HepG2 (cell line): ENCODE results near the gene DNM1. TPM values are rescaled to one million over a fixed set of nuclear protein-coding genes. Genes with fewer than 3 reads are reported as not detected.

Experiments
- ATAC-seq: fragments of 200-7000 bp; cut with Tn5 transposase; 3 replicates; pipeline ENCODE4 v1.9.1; 2020; ENCODE audit warnings: mild to moderate bottlenecking, moderate library complexity
- BruUV-seq: library from RNA; stranded (reverse); fragments of 400-500 nt; replicated peaks from 2 replicates; lab custom pipeline; 2021; lab: Mats Ljungman, UMichigan
- CTCF ChIA-PET: fragments of 300-600 bp; formaldehyde crosslinking; extraction: SDS; loops from one replicate; lab custom pipeline; 2021; ENCODE audit warnings: low total read pairs, inconsistent platforms, low intra/inter-chr PET ratio; lab: Yijun Ruan, JAX
- POLR2A ChIA-PET: fragments of 350-600 bp; sonication (Branson Sonifier 250); formaldehyde crosslinking; loops from one replicate; lab custom pipeline; 2020; ENCODE audit warnings: antibody characterized with exemption, inconsistent platforms; lab: Yijun Ruan, JAX
- DNase-seq: peaks from one replicate; pipeline ENCODE4 v3.0.0-alpha.2; 2015; ENCODE audit warnings: low spot score
- FAIRE-seq: peaks from 3 replicates; lab custom pipeline; 2011; peaks lifted over from hg19 to GRCh38; lab: Jason Lieb, UNC
- H2AFZ ChIP-seq: one replicate; pipeline ENCODE4 v1.6.1; 2011; ENCODE audit warnings: low read length, inconsistent platforms
- H3K27ac ChIP-seq: fragments of 300-600 bp; 3 replicates; pipeline ENCODE4 v1.8.0; 2011; ENCODE audit warnings: mixed run types, mild to moderate bottlenecking, mixed read lengths, low read length, inconsistent platforms; ENCODE audit not compliant: insufficient read depth; ENCODE audit errors: extremely low read length
- H3K27me3 ChIP-seq, 2 experiments: fragments of 200-600 bp in 1 of 2; 2 replicates in 1 of 2; 3 replicates in 1 of 2; pipeline versions ENCODE4 v1.6.0 to v1.8.0; 2011; ENCODE audit warnings: low read length in 2 of 2, mild to moderate bottlenecking in 2 of 2, moderate library complexity in 2 of 2, inconsistent platforms in 1 of 2; ENCODE audit not compliant: insufficient read depth in 2 of 2, control insufficient read depth in 1 of 2
- H3K36me3 ChIP-seq, 2 experiments: fragments of 200-600 bp in 1 of 2; replicated peaks in 1 of 2; 2 replicates in 1 of 2; 3 replicates in 1 of 2; pipeline versions ENCODE4 v1.5.1 to v1.8.0; 2011; ENCODE audit warnings: low read length in 2 of 2, inconsistent platforms in 1 of 2; ENCODE audit not compliant: insufficient read depth in 2 of 2, control insufficient read depth in 1 of 2
- H3K4me1 ChIP-seq: 2 replicates; pipeline ENCODE4 v1.5.1; 2012; ENCODE audit warnings: low read length, inconsistent platforms; ENCODE audit not compliant: insufficient read depth
- H3K4me2 ChIP-seq: 2 replicates; pipeline ENCODE4 v1.6.0; 2011; ENCODE audit warnings: low read depth, low read length, inconsistent platforms
- H3K4me3 ChIP-seq, 3 experiments: fragments of 200-600 bp in 1 of 3; sonication (generic), shearing (Covaris generic) in 1 of 3; replicated peaks in 1 of 3; 2 replicates each; pipeline ENCODE4 v1.5.1; 2011 to 2016; ENCODE audit warnings: low read length in 3 of 3, inconsistent platforms in 2 of 3, low read depth in 2 of 3, mild to moderate bottlenecking in 2 of 3, control low read depth in 1 of 3, mixed read lengths in 1 of 3; ENCODE audit not compliant: insufficient read depth in 1 of 3
- H3K79me2 ChIP-seq: one replicate; pipeline ENCODE4 v1.6.1; 2011; ENCODE audit warnings: low read length, inconsistent platforms; ENCODE audit not compliant: insufficient read depth
- H3K9ac ChIP-seq: 2 replicates; pipeline ENCODE4 v1.6.0; 2011; ENCODE audit warnings: mild to moderate bottlenecking, low read depth, low read length, inconsistent platforms; ENCODE audit not compliant: insufficient read depth
- H3K9me3 ChIP-seq: 2 replicates; pipeline ENCODE4 v1.5.1; 2012; ENCODE audit warnings: mild to moderate bottlenecking, low read length
- H4K20me1 ChIP-seq: 2 replicates; pipeline ENCODE4 v1.6.0; 2011; ENCODE audit warnings: inconsistent platforms, mild to moderate bottlenecking, low read length, moderate library complexity; ENCODE audit not compliant: insufficient read depth
- FOXA1 ChIP-seq, 2 experiments: fragments of 450-650 bp in 1 of 2; sonication (generic) in 1 of 2; formaldehyde crosslinking in 1 of 2; IDR thresholded peaks; 2 replicates each; pipeline versions ENCODE4 v1.4.0 to v1.6.1; 2016 to 2020; ENCODE audit warnings: missing genetic modification reagents in 1 of 2
- MEIS1 ChIP-seq: sonication (generic); formaldehyde crosslinking; IDR thresholded peaks from 2 replicates; pipeline ENCODE4 v1.9.0; 2021; ENCODE audit warnings: mild to moderate bottlenecking, missing genetic modification reagents, moderate library complexity, borderline replicate concordance
- ZNF562 ChIP-seq: sonication (generic); formaldehyde crosslinking; IDR thresholded peaks from 2 replicates; pipeline ENCODE4 v1.8.0; 2022; ENCODE audit warnings: missing genetic modification reagents, borderline replicate concordance
- WGBS: methylation state at CpG from one replicate; pipeline ENCODE4 v1.1.6; 2017; ENCODE audit warnings: low lambda C conversion rate; 5-methylcytosine and 5-hydroxymethylcytosine counted together
- in situ Hi-C: cut with HindIII; loops from 2 replicates; pipeline ENCODE4 v1.10.0; 2017; ENCODE audit warnings: low pct_unique_long_range_greater_than_20kb; ENCODE audit not compliant: extremely low pct_ligation_motif_present
- intact Hi-C: fragments of 100-400 bp; cut with micrococcal nuclease; formaldehyde crosslinking; loops from one replicate; pipeline ENCODE4 v1.10.0; 2022; ENCODE audit not compliant: unreplicated experiment
- polyA plus RNA-seq, 8 experiments: library from polyadenylated mRNA; depleted of rRNA in 3 of 8; stranded (reverse) in 7 of 8; unstranded in 1 of 8; fragments of >200 nt; fragmentation: Illumina TruSeq in 4 of 8; extraction: Trizol in 4 of 8; gene quantifications; 2 replicates each; pipeline versions ENCODE4 v1.2.1 to v1.2.3, GENCODE V29; 2011 to 2016; ENCODE audit warnings: low read depth in 4 of 8, missing spikeins in 1 of 8, mixed read lengths in 1 of 8; ENCODE audit not compliant: insufficient read depth in 1 of 8
- total RNA-seq, 5 experiments: library from RNA; depleted of rRNA; stranded (reverse); fragments of >200 nt; fragmentation: Illumina TruSeq; extraction: Trizol; gene quantifications; 2 replicates each; pipeline ENCODE4 v1.2.3, GENCODE V29; 2016; ENCODE audit warnings: low read depth in 1 of 5
- TF ChIP-seq, protein P1 (sequence below): sonication (generic); formaldehyde crosslinking; IDR thresholded peaks from 2 replicates; pipeline ENCODE4 v1.9.0; 2021; ENCODE audit warnings: mild to moderate bottlenecking, missing genetic modification reagents
- TF ChIP-seq, protein P2 (sequence below): fragments of 450-650 bp; IDR thresholded peaks from 2 replicates; pipeline ENCODE4 v1.6.1; 2017; ENCODE audit warnings: mild to moderate bottlenecking

Gene DNM1
- total and polyA plus RNA-seq, 2 of the 13 experiments (the other 11 are each of a cell fraction or from before 2014, with no cell fraction given) = 0.13 to 0.58 TPM

DNA sequence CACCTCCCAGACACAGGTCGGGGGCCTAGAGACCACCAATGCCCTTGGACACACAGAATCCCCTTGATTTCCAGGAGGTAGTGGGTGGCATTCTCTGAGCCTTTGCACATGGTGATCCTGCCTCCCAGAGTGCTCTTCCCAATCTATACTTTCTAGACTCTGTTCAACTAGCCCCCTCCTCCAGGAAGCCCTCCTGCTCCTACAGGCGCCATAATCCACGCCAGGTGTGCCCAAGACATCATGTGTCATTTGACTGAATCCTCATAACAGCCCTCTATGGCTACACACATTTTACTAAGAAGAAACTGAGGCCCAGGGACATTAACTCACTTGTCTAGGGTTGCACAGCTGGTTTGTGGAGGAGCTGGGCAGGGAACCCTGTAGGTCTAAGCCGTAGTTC is 36.0 kb upstream of the DNM1 start:
- H3K9me3 ChIP-seq = no peaks in the 10 kb centered on the region
- no peak overlapping the region for H3K9ac ChIP-seq
- BruUV-seq = no TSS peak
- peaks cover 19 to 61% of the 10 kb centered on the region in 2 experiments; a peak in 4 of 5 replicates for H3K36me3 ChIP-seq
- H2AFZ ChIP-seq = no peak overlapping the region
- intact Hi-C loops (no loop called here), in situ Hi-C loops (no loop called here)
- no peaks in the 10 kb centered on the region for H3K79me2 ChIP-seq
- H3K4me1 ChIP-seq = no peaks in the 10 kb centered on the region
- no peaks in the 10 kb centered on the region for H4K20me1 ChIP-seq
- no peak overlapping the region for H3K27ac ChIP-seq
- TF ChIP-seq, protein P1, sequence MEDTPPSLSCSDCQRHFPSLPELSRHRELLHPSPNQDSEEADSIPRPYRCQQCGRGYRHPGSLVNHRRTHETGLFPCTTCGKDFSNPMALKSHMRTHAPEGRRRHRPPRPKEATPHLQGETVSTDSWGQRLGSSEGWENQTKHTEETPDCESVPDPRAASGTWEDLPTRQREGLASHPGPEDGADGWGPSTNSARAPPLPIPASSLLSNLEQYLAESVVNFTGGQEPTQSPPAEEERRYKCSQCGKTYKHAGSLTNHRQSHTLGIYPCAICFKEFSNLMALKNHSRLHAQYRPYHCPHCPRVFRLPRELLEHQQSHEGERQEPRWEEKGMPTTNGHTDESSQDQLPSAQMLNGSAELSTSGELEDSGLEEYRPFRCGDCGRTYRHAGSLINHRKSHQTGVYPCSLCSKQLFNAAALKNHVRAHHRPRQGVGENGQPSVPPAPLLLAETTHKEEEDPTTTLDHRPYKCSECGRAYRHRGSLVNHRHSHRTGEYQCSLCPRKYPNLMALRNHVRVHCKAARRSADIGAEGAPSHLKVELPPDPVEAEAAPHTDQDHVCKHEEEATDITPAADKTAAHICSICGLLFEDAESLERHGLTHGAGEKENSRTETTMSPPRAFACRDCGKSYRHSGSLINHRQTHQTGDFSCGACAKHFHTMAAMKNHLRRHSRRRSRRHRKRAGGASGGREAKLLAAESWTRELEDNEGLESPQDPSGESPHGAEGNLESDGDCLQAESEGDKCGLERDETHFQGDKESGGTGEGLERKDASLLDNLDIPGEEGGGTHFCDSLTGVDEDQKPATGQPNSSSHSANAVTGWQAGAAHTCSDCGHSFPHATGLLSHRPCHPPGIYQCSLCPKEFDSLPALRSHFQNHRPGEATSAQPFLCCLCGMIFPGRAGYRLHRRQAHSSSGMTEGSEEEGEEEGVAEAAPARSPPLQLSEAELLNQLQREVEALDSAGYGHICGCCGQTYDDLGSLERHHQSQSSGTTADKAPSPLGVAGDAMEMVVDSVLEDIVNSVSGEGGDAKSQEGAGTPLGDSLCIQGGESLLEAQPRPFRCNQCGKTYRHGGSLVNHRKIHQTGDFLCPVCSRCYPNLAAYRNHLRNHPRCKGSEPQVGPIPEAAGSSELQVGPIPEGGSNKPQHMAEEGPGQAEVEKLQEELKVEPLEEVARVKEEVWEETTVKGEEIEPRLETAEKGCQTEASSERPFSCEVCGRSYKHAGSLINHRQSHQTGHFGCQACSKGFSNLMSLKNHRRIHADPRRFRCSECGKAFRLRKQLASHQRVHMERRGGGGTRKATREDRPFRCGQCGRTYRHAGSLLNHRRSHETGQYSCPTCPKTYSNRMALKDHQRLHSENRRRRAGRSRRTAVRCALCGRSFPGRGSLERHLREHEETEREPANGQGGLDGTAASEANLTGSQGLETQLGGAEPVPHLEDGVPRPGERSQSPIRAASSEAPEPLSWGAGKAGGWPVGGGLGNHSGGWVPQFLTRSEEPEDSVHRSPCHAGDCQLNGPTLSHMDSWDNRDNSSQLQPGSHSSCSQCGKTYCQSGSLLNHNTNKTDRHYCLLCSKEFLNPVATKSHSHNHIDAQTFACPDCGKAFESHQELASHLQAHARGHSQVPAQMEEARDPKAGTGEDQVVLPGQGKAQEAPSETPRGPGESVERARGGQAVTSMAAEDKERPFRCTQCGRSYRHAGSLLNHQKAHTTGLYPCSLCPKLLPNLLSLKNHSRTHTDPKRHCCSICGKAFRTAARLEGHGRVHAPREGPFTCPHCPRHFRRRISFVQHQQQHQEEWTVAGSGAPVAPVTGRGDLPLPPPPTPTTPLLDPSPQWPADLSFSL (CRISPR knock-in tag) = no peak
- TF ChIP-seq ZNF562 (CRISPR knock-in tag) (no peak), MEIS1 (CRISPR knock-in tag) (no peak), FOXA1 (IDR thresholded peaks at IDR 0.05) (no peak), FOXA1 (CRISPR knock-in tag; IDR thresholded peaks at IDR 0.05) (no peak)
- TF ChIP-seq, protein P2, sequence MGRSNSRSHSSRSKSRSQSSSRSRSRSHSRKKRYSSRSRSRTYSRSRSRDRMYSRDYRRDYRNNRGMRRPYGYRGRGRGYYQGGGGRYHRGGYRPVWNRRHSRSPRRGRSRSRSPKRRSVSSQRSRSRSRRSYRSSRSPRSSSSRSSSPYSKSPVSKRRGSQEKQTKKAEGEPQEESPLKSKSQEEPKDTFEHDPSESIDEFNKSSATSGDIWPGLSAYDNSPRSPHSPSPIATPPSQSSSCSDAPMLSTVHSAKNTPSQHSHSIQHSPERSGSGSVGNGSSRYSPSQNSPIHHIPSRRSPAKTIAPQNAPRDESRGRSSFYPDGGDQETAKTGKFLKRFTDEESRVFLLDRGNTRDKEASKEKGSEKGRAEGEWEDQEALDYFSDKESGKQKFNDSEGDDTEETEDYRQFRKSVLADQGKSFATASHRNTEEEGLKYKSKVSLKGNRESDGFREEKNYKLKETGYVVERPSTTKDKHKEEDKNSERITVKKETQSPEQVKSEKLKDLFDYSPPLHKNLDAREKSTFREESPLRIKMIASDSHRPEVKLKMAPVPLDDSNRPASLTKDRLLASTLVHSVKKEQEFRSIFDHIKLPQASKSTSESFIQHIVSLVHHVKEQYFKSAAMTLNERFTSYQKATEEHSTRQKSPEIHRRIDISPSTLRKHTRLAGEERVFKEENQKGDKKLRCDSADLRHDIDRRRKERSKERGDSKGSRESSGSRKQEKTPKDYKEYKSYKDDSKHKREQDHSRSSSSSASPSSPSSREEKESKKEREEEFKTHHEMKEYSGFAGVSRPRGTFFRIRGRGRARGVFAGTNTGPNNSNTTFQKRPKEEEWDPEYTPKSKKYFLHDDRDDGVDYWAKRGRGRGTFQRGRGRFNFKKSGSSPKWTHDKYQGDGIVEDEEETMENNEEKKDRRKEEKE = no peak
- no peaks in the 10 kb centered on the region for H3K27me3 ChIP-seq
- no peak overlapping the region for H3K4me2 ChIP-seq
- ATAC-seq (no peak), FAIRE-seq (no peak), DNase-seq (no peak)
- no peak overlapping the region for H3K4me3 ChIP-seq
- CTCF ChIA-PET = no interaction called here
- POLR2A ChIA-PET = no interaction called here
- WGBS = 96% methylated on average over 3 of the region's 4 CpGs
